ENCODE measurements around the gene SLC39A7. TPM values are rescaled to one million over a fixed set of nuclear protein-coding genes. Genes with fewer than 3 reads are reported as not detected.

The SLC39A7 gene
- total RNA-seq, 1 donor from 2014 or later = 131 TPM

DNA sequence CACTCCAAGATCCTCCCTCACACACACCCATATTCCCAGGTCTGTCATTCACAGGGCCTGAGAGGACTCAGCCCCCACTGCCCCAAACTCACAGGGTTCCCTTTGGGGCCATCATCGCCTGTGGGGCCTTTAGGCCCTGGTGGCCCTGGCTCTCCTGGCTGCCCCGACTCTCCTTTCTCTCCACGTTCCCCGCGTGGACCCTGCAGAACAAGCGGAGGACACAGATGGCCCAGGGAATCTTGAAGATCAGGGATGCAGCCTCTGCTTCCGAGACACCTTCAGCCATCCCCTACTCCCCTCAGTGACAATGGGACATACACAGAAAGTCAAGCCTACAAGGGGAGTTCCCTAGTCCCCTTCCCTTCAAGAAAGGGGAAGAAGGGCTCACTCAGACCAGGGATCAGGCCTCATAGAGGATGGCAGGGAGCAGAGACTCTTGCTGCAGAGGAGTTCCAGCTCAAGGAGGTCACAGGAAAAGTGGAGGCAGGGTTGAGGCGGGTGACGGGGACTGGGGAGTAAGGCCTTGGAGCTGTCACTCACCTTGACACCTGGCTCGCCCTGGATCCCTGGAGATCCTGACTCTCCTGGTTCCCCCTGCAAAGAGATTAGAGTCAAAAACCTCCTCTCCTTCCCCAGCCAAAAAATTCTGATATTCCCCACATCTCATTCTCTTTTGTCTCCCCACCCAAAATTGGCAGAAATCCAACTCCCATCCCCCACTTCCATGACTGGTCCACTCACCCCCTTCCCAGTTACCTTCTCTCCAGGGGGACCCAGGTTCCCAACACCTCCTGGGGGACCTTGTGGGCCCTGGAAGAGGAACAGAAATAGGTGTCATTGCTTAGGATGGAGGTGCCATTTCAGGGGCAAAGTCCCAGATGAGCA, 31.1 kb upstream of the SLC39A7 start:
- no peak for DNase-seq (ENCODE audit: low read depth, low spot score)

DNA sequence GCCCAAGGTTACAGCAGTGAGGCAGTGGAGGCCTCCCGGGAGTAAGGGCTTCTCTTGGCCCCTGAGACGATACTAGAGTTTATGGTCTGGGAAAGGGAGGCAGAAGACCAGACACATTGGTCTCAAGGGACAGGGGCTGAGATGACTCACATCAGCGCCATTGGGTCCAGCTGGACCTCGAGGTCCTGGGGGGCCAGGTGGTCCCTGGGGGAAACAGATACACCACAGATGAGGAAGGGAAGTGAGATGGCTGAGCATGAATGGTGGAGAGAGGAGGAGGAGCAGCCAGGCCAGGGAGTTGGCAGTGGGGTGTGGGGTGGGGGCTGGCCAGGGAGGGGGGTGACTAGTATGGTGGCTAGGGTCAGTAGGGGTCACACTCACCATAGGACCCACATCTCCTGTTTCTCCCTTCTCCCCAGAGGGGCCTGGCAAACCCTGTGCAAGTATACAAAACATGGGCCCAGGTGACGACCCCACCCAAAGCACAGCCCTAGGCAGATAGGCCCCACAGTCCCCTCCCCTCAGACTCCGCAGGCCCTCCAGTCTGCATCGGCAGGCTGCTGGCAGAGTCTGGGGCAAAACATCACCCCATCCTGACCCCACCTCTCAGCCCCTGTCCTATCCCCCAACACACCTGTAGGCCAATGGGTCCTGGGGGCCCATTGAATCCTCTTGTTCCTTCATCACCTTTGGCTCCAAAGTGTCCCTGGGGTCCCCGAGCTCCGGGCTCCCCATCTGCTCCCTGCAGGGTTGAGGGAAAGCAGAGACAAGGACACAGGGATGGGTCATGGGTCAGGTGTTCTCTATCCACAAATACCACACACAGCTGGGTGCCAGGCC, 30.3 kb upstream of the SLC39A7 start:
- no peak for DNase-seq (ENCODE audit: low read depth, low spot score)

DNA sequence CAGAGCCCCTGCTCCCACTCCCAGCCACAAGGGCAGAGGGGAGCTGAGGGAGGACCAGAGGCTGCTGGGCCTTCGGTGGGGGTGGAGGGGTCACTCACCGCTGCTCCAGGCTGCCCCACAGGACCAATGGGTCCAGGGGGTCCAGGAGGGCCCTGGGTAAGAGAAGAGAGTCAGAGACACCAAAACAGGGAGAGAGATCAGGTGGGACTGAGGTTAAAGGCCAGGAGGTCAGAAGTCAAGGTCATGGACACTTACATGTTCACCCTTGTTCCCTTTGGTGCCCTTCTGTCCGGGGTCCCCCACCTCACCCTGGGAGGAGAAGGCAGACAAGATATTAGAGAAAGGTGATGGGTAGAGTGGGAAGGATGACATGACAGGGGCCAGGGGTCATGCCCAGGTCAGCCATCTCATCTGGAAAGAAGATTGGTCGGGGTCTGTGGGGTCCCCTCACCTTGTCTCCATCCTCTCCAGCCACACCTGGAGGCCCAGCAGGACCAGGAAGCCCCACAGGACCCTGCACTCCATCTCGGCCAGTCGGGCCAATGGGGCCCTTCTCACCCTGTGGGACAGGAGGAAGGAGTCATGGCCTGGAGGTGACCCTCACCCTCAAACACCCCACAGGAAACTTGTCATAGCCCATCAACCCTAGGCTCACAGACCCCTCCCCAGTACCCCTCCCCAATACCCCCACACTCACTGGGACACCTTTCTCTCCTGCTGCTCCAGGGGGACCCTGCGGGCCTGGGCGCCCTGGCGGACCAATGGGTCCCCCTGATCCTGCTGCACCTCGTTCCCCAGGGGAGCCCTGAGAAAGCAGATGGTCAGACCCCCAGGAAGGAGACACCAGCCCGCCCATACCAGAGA, 29.4 kb upstream of the SLC39A7 start:
- no peak for DNase-seq (ENCODE audit: low read depth, low spot score)

DNA sequence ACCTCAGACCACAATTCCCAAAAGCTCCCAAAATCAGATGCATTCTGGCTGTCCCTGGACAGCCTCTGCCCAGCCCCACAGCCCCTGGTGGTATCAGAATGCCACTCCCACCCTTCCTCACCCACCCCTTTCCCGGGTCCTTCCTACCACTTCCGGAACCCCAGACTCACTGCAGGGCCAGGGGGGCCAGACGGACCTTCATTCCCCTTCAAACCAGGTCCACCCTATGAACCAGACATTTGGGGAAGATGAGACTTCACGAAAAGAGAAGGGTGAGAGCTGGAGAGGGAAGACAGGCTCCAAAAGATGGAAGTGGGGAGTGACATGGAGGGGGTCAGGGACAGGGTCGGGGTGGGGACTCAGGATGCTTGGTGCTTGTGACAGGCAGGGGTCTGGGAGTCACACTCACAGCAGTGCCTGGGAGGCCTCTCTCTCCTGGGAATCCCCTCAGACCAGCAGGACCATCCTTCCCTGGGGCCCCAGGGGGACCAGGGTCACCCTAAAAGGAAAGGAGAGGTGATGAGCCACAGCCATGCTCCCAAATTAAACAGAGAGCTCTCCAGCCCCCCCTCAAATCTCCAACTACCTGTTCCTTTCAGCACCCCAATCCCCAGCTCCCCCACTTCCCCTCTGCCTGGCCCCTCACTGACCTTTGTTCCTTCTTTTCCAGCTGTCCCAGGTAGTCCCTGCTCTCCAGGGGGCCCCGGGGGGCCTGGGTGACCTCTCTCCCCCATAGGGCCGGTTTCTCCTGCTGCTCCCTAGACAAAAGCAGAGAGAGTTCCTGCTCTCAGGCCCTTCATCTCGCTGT, 28.6 kb upstream of the SLC39A7 start:
- no peak for DNase-seq (ENCODE audit: low read depth, low spot score)

DNA sequence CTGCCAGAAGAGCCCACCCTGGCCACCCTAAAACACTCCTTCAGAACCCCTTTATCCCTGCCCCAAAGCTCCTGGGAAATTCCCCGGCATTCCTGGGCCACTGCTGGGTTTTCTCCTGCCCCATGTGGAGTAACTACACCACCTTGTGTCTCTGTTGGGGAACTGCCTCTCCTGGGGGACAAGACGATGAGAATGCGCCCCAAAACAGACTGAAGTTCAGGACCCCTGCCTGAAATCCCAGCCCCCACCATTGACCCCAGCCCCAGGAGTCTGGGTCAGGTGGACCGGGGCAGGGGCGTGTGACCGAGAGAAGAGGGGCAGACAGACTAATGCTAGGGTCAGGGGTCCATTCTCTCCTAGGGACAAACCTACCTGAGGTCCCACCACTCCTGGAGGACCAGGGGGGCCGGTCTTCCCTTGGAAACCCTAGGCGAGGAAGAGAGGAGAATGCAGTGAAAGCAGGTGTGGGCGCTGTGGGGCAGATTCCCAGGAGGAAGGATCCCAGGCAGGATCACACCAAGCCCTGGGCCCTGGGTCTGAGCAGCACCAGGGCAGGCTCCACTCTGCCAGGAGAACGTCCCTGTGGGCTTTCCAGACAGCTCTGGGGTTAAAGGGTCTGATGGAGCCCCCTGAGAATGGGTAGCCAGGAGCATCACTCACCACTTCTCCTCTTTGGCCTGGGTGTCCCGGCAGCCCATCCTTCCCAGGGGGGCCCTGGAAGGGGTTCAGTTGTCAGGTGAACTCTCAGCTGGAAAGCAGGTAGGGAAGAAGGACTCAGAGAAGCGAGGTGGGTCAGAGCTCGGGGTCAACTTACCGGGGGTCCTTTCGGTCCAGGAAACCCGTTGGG, 27.8 kb upstream of the SLC39A7 start:
- DNase-seq (ENCODE audit: low read depth, low spot score) = no peak

DNA sequence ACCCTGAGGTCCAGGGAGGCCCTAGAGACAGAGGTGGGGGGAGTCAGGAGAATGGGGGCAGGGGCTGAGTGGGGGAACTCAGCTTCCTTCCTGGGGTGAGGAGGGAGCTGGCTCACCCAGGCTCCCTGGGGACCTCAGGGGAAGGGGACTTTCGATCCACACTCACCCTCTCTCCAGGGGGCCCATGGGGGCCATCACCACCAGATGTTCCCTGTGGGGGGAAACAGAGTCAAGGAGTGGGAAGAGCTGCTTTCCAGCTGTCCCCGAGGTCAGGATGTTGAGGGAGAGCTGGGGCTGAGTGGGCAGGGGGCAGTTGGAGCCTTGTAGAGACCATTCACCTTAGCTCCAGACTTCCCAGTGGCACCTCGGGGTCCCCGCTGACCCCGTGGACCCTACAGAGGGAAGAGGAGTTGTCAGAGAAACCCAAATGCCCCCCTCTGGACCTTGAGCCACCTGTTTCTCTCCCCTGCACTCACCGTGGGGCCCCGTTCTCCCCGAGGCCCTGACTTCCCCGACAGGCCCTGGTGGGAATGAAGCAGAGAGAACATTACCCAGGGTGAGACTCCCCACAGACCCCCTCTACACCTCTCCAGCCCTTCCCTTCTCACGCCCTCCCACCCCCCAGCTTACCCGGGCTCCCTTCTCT, 27.0 kb upstream of the SLC39A7 start:
- no peak for DNase-seq (ENCODE audit: low read depth, low spot score)

DNA sequence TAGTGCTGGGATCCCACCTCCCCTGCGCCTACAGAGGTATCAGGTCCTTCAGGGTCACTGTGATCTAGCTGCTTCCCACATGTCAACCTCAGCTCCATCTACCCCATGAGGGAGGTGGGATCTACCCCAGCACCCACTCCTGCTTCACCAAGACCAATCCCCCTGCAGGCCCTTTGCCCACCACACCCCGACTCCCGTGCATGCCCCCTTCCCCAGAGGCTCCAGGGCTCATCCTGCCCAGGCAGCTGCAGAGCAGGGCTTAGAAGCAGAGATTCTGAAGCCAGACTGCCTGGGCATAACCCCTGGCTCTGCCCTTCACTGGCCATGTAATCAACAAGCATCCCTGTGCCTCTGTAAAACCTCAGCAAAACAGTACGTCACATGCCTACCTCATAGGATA, 25.9 kb upstream of the SLC39A7 start:
- DNase-seq (ENCODE audit: low read depth, low spot score) = no peak

DNA sequence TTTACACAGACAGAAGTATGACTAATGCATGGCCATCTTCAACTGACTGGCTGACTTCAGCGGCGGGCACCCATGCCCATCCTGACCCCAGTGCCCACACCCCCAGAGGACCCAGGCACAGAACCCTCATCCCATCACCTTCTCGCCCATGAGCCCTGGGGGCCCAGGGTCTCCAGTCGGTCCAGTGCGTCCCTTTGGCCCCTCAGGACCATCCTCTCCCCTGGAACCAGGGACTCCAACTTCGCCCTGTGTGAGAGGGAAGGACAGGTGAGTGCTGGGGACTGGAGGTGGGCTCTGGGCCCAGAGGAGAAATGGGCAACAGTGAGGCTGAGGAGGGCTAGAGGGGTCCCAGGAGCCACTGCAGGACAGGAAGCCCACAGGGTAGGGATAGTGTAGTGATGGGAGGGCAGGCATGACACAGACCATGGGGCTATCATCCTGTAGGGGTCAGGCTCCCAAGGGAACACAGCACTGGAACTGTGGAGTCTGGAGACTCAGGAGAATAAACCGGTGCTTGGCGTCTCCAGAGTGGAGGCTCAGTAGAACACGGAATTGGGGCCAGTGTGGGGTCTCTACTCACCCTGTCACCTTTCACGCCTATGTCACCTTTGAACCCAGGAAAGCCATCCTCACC, 25.1 kb upstream of the SLC39A7 start:
- no peak for DNase-seq (ENCODE audit: low read depth, low spot score)

DNA sequence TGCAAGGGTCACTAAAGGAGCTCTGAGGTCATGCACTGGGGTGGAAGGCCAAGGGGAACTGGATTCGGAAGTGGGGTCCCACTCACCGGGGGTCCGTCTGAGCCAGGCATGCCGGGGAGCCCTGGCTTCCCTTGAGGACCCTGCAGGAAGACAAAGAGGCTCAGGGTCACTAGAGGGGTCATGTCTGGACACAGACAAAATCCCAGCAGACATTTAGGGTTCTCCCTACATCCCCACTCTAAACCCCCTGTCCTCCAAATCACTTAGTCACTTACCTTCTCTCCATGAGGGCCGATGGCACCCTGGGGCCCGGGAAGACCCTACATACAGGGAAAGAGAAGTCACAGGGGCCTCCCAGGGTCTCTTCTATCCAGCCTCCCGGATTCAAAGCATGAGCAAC, 23.8 kb upstream of the SLC39A7 start:
- no peak for DNase-seq (ENCODE audit: low read depth, low spot score)

DNA sequence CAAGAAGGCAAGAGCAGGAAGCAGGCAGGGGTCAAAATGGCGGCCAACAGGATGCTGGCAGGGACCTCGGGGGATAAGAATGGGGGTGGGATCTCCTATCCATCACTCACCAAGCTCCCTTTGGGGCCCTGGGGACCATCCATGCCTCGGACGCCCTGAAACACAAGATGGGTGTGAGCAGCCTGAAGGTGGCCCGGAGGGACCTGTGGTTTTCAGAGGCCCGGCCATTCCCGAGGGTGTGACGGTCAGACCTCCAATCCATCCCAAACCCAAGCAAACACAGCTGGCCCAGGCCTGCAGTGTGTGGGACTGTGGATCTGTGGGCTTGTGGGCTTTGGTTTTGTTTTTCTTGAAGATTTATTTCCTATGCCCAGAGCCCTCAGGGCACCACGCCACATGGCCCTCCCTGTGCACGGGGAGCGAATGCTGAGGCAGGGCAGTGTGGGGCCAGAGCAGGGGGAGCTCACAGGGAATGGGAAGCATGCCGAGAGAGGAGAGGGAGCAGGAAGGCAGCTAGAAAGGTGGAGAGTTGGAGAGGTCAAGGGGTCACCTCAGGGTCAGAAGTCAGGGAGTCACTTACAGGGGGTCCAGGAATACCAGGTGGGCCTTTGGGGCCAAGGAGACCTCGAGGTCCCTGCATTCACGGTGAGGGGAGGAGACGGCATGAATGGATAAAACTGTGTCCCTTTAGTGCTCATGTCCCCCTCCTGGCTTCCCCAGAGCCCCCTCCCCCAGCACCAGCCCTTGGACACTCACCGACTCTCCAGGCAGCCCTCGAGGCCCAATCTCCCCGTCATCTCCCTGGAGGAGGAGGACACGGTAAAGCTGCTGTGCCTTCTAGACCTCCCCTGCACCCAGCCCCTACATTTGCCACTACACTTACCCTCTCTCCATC, 22.9 kb upstream of the SLC39A7 start:
- DNase-seq (ENCODE audit: low read depth, low spot score) = no peak

DNA sequence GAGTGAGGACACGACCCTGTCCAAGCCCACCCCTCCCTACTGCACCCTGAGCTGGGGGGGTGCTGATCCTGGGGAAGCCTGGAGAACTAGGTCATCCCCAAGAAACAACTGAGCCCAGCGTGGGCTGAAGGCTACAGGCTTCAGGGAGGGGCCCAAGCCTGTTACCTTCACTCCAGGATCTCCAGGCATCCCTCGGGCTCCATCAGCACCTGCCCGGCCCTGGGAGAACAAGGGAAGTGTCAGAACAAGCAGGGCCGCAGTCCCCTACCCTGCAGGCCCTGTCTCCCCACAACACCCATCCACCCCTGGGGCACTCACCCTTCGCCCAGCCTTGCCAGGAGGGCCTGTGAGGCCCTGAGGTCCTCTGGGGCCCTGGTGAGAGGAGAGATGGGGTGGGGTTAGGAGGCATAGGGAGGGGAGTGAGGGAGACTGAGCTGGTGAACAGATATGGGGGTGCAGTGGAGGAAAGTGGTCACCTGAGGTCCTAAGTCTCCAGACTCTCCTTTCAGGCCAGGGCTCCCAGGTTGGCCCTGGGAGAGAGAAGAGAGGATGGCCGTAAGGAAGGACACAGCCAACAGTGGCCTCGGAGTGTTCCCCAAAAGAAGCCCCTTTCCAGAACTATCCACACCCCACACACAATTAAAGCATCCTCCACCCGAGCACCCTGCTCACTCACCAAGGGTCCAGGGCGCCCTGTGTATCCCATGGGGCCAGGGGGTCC, 21.8 kb upstream of the SLC39A7 start:
- DNase-seq (ENCODE audit: low read depth, low spot score) = no peak

DNA sequence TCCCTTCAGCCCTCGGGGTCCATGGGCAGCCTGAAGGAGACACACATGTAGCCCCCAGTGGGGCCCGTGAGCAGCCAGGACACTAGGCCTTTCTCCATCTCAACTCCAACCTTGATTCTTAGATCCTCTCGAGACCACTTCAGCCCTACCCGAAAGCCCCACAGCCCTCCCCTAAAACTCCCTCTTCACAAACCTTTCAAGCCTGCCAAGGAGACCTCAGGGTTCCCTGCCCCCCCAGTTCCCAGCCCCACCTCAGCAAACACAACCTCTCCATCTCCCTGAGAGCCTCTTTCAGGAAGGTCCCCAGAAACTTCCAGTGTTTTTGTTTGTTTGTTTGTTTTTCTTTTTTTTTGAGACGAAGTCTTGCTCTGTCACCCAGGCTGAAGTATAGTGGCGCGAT, 19.5 kb upstream of the SLC39A7 start:
- DNase-seq (ENCODE audit: low read depth, low spot score) = no peak

DNA sequence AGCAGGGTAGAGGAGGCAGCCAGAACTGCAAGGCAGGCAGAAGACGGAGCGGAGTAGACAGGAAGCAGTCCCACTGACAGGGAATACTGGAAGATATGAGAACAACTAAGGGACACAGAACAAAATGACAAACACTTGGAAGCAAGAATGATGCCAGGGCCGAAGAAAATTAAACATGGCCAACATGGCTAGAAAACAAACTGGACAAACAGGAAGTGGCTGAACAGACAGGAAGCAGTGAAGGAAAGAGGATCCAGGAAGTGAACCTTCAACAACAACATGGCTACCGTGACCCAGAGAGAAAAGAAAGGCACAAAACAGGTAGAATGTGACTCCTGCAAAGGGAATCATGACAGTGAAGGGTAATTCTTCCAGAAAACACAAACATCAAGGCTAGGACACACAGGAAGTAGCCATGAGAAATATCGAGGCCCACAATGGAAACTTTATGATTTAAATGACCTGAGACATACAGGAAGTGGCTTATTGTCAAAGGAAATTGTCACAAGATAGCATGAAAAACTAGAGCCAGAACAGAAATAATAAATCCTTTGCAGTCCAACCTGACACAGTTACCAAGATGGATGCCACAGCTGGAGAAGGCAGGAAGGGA, 17.5 kb upstream of the SLC39A7 start:
- DNase-seq (ENCODE audit: low read depth, low spot score) = no peak

DNA sequence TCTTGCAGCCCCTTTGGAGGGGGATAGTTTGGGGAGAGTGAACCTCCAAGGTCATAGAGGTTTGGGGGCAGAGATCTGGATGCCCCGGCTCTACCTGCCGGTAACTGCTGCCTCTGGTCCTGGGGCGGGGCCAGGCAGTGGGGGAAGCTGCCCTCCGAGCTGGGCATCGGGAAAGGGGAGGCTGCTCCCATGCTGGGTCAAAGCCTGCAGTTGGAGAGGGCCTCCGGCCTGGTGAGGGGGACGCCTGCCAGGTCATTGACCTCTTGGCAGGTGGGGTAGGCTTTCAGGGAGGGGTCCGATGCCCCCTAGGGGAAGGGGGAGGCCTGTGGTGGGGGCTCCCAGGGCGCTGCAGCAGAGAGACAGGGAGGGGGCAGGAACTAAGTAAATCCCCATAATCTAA, 15.5 kb upstream of the SLC39A7 start:
- no peak for DNase-seq (ENCODE audit: low read depth, low spot score)

DNA sequence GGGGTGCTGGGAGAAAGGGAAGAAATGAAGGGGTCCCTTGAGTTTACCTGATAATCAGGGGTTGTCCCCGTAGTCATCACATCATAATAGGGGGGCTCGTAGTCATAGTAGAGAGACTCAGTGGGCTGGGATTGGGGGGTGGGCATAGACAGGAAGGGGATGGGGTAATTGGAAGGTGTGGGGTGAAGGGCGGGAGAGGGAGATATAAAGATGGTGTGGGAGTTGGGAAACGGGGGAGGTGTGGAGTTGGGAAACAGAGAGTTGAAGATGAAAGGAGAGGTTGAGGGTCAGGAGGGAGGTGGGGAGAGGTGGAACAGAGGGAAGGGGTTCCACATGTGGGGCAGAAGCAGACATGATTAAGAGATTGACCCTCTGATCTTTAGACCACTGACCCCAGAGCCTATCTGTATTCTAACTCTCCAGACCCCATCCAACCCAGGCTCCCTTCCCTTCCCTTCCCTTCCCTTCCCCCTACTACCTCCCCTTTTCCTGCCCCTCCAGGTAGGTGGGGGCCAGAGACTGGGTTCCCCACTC, 14.9 kb upstream of the SLC39A7 start:
- no peak for DNase-seq (ENCODE audit: low read depth, low spot score)

DNA sequence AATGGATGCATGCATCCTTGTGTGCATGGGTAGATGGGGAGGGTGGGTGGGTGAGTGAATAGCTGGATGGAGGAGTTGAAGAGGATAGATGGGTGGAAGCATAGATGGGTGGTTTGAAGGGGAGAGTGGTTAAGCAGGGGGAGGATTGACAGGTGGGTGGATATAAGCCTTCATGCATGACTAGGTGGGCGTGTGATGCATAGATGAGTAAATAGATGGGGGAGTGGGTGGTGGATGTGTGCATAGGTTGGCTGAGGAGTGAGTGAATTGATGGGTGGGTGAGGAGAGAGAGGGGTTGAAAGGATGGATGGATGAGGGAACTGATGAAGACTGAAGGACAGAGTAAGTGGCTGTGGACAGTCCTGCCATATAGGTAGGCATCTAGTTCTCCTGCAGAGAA, 12.9 kb upstream of the SLC39A7 start:
- no peak for DNase-seq (ENCODE audit: low read depth, low spot score)

DNA sequence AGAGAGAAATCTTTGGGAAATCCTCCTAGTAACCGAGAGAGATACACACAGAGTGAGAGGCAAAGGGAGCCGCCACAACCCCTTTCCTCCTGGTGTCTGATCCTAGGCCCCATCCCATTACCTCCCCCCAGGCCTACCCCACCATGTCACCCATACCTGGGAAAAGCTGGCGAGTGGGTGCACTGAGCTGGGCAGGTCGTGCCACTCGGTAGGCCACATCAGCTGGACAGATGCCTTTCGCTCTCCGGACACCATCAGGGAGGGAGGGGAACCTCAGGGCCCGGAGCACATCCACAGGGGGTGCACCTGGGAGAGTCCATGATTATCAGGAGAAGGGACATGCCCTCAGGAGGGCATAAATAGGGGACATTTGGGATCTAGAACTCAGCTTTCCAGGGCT, 11.5 kb upstream of the SLC39A7 start:
- DNase-seq (ENCODE audit: low read depth, low spot score) = no peak
